Caco-2 (cell line): ENCODE data around the gene ZBTB32. TPM values are rescaled to one million over a fixed set of nuclear protein-coding genes. Genes with fewer than 3 reads are reported as not detected.

Source experiments
- BruUV-seq: library from RNA; stranded (reverse); fragments of 400-500 nt; replicated peaks from 2 replicates; lab custom pipeline; 2021; lab: Mats Ljungman, UMichigan
- CTCF ChIA-PET: fragments of 300-600 bp; sonication (Branson Sonifier 250); formaldehyde crosslinking; loops from one replicate; lab custom pipeline; 2022; ENCODE audit warnings: antibody characterized with exemption; lab: Charles Lee
- POLR2A ChIA-PET: fragments of 300-600 bp; sonication (Branson Sonifier 250); formaldehyde crosslinking; loops from one replicate; lab custom pipeline; 2022; ENCODE audit warnings: antibody characterized with exemption; lab: Charles Lee
- DNase-seq, 2 experiments: peaks; one replicate each; pipeline versions ENCODE4 v3.0.0 to v3.0.0-alpha.2; 2020 to 2022
- H3K27me3 ChIP-seq: replicated peaks from 2 replicates; pipeline ENCODE4 v1.6.0; 2011; ENCODE audit warnings: low read length; ENCODE audit not compliant: control insufficient read depth, insufficient read depth
- H3K36me3 ChIP-seq: 2 replicates; pipeline ENCODE4 v1.5.1; 2011; ENCODE audit warnings: low read length; ENCODE audit not compliant: control insufficient read depth, insufficient read depth
- H3K4me1 ChIP-seq: fragments of 250-450 bp; sonication (Bioruptor Pico); 2 replicates; pipeline ENCODE4 v1.5.1; 2020; ENCODE audit warnings: mild to moderate bottlenecking
- H3K4me3 ChIP-seq: 2 replicates; pipeline ENCODE4 v1.5.1; 2011; ENCODE audit warnings: low read depth, mild to moderate bottlenecking, control low read depth, low read length
- H3K9me3 ChIP-seq: fragments of 250-450 bp; sonication (Bioruptor Pico); 2 replicates; pipeline ENCODE4 v1.5.1; 2020; ENCODE audit warnings: mild to moderate bottlenecking, moderate library complexity
- H3K27ac Mint-ChIP-seq: one replicate; pipeline ENCODE4 v1.8.0; 2022; ENCODE audit warnings: mixed read lengths; ENCODE audit not compliant: unreplicated experiment
- H3K27me3 Mint-ChIP-seq: one replicate; pipeline ENCODE4 v1.8.0; 2022; ENCODE audit warnings: mixed read lengths; ENCODE audit not compliant: insufficient read depth, unreplicated experiment
- H3K36me3 Mint-ChIP-seq: one replicate; pipeline ENCODE4 v1.8.0; 2022; ENCODE audit warnings: mild to moderate bottlenecking, mixed read lengths; ENCODE audit not compliant: insufficient read depth, unreplicated experiment
- H3K4me1 Mint-ChIP-seq: one replicate; pipeline ENCODE4 v1.8.0; 2022; ENCODE audit warnings: low read depth, mixed read lengths; ENCODE audit not compliant: unreplicated experiment
- H3K4me3 Mint-ChIP-seq: one replicate; pipeline ENCODE4 v1.8.0; 2022; ENCODE audit warnings: mild to moderate bottlenecking, moderate library complexity, mixed read lengths; ENCODE audit not compliant: unreplicated experiment
- H3K9me3 Mint-ChIP-seq: one replicate; pipeline ENCODE4 v1.8.0; 2022; ENCODE audit warnings: mixed read lengths; ENCODE audit not compliant: unreplicated experiment
- CTCF ChIP-seq, 2 experiments: fragments of 200-600 bp in 1 of 2; IDR thresholded peaks; 1 replicate in 1 of 2; 2 replicates in 1 of 2; pipeline versions ENCODE4 v1.5.1 to v1.8.0; 2011 to 2022; ENCODE audit warnings: antibody characterized with exemption in 1 of 2, control low read depth in 1 of 2, inconsistent platforms in 1 of 2, low read depth in 1 of 2, low read length in 1 of 2, mild to moderate bottlenecking in 1 of 2, moderate library complexity in 1 of 2; ENCODE audit not compliant: insufficient read depth in 1 of 2, severe bottlenecking in 1 of 2, unreplicated experiment in 1 of 2
- intact Hi-C: fragments of 100-400 bp; cut with micrococcal nuclease; formaldehyde crosslinking; loops from one replicate; pipeline ENCODE4 v1.10.0; 2022; ENCODE audit not compliant: unreplicated experiment
- total RNA-seq: library from RNA; stranded (reverse); gene quantifications from 2 replicates; pipeline ENCODE4 v1.2.3, GENCODE V29; 2022

Gene ZBTB32
- total RNA-seq, 1 experiment from 2014 or later = not detected

- Histone ChIP-seq H3K36me3 (no peaks in the 10 kb centered on the region), H3K4me1 (peaks cover 3% of the 10 kb centered on the region; the same call in 1 of the 2 replicates), H3K4me3 (no peak within 1 kb of the TSS), H3K9me3 (no peaks in the 10 kb centered on the region), H3K27me3 (no peaks in the 10 kb centered on the region)
- BruUV-seq = no TSS peak
- no peak within 1 kb of the TSS for H3K4me3 Mint-ChIP-seq
- no peaks in the 10 kb centered on the region for H3K9me3 Mint-ChIP-seq
- peaks cover 6% of the 10 kb centered on the region for H3K4me1 Mint-ChIP-seq
- peaks cover 19% of the 10 kb centered on the region for H3K36me3 Mint-ChIP-seq
- H3K27ac Mint-ChIP-seq = no peak within 1 kb of the TSS
- peaks cover 5% of the 10 kb centered on the region for H3K27me3 Mint-ChIP-seq
- intact Hi-C loops = no loop called here
- peak in 1 of 2 experiments; percentile 30 for DNase-seq
- no peak for TF ChIP-seq CTCF (IDR thresholded peaks at IDR 0.05; ENCODE audit: insufficient read depth in 1 of 2, low read depth in 1 of 2, low read length in 1 of 2, severe bottlenecking in 1 of 2, unreplicated experiment in 1 of 2)
- ChIA-PET POLR2A (no interaction called here), CTCF (no interaction called here)
These were observed 38.0 kb upstream of the ZBTB32 start, which contains the start of gene UPK1A for GRCh38 chr19:35666251-35666913. Gene UPK1A (plus strand): TSS chr19:35666517. CDS start chr19:35666813, 296 bp downstream.

GRCh38 chr19:35669566-35669965 is 34.8 kb upstream of the ZBTB32 start:
- Histone ChIP-seq H3K36me3 (no peaks in the 10 kb centered on the region), H3K4me3 (no peak overlapping the region), H3K27me3 (no peaks in the 10 kb centered on the region), H3K9me3 (no peaks in the 10 kb centered on the region), H3K4me1 (peaks cover 9% of the 10 kb centered on the region; the same call in 1 of the 2 replicates)
- no TSS peak for BruUV-seq
- Mint-ChIP-seq H3K27ac (no peak overlapping the region), H3K36me3 (no peaks in the 10 kb centered on the region), H3K4me3 (no peak overlapping the region), H3K9me3 (no peaks in the 10 kb centered on the region), H3K27me3 (peaks cover 5% of the 10 kb centered on the region), H3K4me1 (peaks cover 22% of the 10 kb centered on the region)
- intact Hi-C loops = no loop called here
- no peak for DNase-seq
- POLR2A ChIA-PET = no interaction called here
- TF ChIP-seq CTCF (IDR thresholded peaks at IDR 0.05; ENCODE audit: insufficient read depth in 1 of 2, low read depth in 1 of 2, low read length in 1 of 2, severe bottlenecking in 1 of 2, unreplicated experiment in 1 of 2) = no peak
- CTCF ChIA-PET = no interaction called here

DNA sequence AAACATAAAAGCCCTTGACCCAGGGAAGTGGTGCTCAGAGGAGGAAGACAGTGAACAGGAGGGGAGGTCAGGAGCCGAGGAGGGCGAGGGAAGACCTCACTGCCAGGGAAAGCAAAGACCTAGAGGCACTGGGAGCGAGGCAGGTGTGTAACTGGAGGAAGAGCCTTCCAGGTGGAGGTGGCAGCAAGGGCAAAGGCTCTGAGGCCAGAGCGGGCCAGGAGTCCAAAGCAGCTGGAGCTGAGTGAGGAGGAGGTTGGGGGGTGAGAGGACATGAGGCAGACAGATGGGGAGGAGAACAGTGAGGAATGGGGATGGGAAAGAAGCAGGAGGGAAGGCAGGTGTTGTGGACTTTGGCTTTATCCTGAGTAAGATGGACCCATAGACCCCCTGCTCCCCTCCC is 34.4 kb upstream of the ZBTB32 start:
- Histone ChIP-seq H3K36me3 (no peaks in the 10 kb centered on the region), H3K4me1 (peaks cover 9% of the 10 kb centered on the region; the same call in 1 of the 2 replicates), H3K4me3 (no peak overlapping the region), H3K27me3 (no peaks in the 10 kb centered on the region), H3K9me3 (no peaks in the 10 kb centered on the region)
- peaks cover 22% of the 10 kb centered on the region for H3K4me1 Mint-ChIP-seq
- peaks cover 5% of the 10 kb centered on the region for H3K27me3 Mint-ChIP-seq
- ChIA-PET POLR2A (no interaction called here), CTCF (no interaction called here)
- no peak for DNase-seq
- no peak overlapping the region for H3K27ac Mint-ChIP-seq
- H3K4me3 Mint-ChIP-seq = no peak overlapping the region
- TF ChIP-seq CTCF (IDR thresholded peaks at IDR 0.05; ENCODE audit: insufficient read depth in 1 of 2, low read depth in 1 of 2, low read length in 1 of 2, severe bottlenecking in 1 of 2, unreplicated experiment in 1 of 2) = no peak
- BruUV-seq = no TSS peak
- no peaks in the 10 kb centered on the region for H3K9me3 Mint-ChIP-seq
- no peaks in the 10 kb centered on the region for H3K36me3 Mint-ChIP-seq
- intact Hi-C loops = no loop called here
